Small intestine (tissue), 7 donors: Measurements from ENCODE around the gene ITLN1. TPM values are rescaled to one million over a fixed set of nuclear protein-coding genes. Genes with fewer than 3 reads are reported as not detected.

ENCODE experiments used
- DNase-seq, 2 donors: peaks; one replicate each; pipeline versions ENCODE4 v3.0.0 to v3.0.0-alpha.2; 2013
- FAIRE-seq: peaks from 2 replicates; lab custom pipeline; 2012; peaks lifted over from hg19 to GRCh38; lab: Jason Lieb, UNC
- H3K27ac ChIP-seq, 3 donors: one replicate each; pipeline ENCODE4 v1.5.1; 2013; ENCODE audit warnings: low read length in 2 of 3, mild to moderate bottlenecking in 2 of 3, control low read depth in 1 of 3, inconsistent platforms in 1 of 3, low read depth in 1 of 3, moderate library complexity in 1 of 3
- H3K27me3 ChIP-seq, 3 donors: one replicate each; pipeline ENCODE4 v1.6.1; 2013; ENCODE audit warnings: low read length in 3 of 3, inconsistent platforms in 1 of 3; ENCODE audit not compliant: control insufficient read depth in 3 of 3, insufficient read depth in 3 of 3
- H3K36me3 ChIP-seq, 3 donors: one replicate each; pipeline ENCODE4 v1.6.1; 2013; ENCODE audit warnings: low read length in 3 of 3, inconsistent platforms in 1 of 3, low read depth in 1 of 3, mild to moderate bottlenecking in 1 of 3, moderate library complexity in 1 of 3; ENCODE audit not compliant: control insufficient read depth in 3 of 3, insufficient read depth in 2 of 3
- H3K4me1 ChIP-seq, 3 donors: one replicate each; pipeline ENCODE4 v1.6.1; 2013; ENCODE audit warnings: low read length in 2 of 3, inconsistent platforms in 1 of 3, low read depth in 1 of 3, mild to moderate bottlenecking in 1 of 3, moderate library complexity in 1 of 3; ENCODE audit not compliant: control insufficient read depth in 3 of 3, insufficient read depth in 2 of 3
- H3K4me3 ChIP-seq, 3 donors: one replicate each; pipeline ENCODE4 v1.5.1; 2013; ENCODE audit warnings: low read length in 3 of 3, control low read depth in 1 of 3, inconsistent platforms in 1 of 3, low read depth in 1 of 3, mild to moderate bottlenecking in 1 of 3, moderate library complexity in 1 of 3
- H3K9me3 ChIP-seq, 2 donors: one replicate each; pipeline ENCODE4 v1.6.1; 2013; ENCODE audit warnings: low read depth in 1 of 2, low read length in 1 of 2; ENCODE audit not compliant: control insufficient read depth in 2 of 2, insufficient read depth in 1 of 2
- WGBS, 3 donors: extraction: QIAGEN DNeasy Blood & Tissue Kit; methylation state at CpG; one replicate each; pipeline ENCODE4 v1.1.7; 2013; 5-methylcytosine and 5-hydroxymethylcytosine counted together
- polyA plus RNA-seq, 4 donors: library from polyadenylated mRNA; stranded (reverse) in 3 of 4; unstranded in 1 of 4; fragments of 200-250 nt in 3 of 4; fragments of 120-200 nt in 1 of 4; gene quantifications; one replicate each; pipeline versions ENCODE4 v1.2.1 to v1.2.3, GENCODE V29; 2013
- donor health status: healthy with polysubstance abuse.
- donor health status: control.
- donor health status: control.
- donor health status: Bipolar disorder and iron deficiency.
- donor health status: healthy.

ITLN1 gene
- polyA plus RNA-seq, 4 donors: 21.6 to 230 (median 95.8) TPM

- FAIRE-seq: no peak
- peaks cover 0 to 4% (median 0%) of the 10 kb centered on the region in 3 donors for H3K4me1 ChIP-seq
These were observed 38.7 kb downstream of the ITLN1 start for GRCh38 chr1:160846281-160846680.

DNA sequence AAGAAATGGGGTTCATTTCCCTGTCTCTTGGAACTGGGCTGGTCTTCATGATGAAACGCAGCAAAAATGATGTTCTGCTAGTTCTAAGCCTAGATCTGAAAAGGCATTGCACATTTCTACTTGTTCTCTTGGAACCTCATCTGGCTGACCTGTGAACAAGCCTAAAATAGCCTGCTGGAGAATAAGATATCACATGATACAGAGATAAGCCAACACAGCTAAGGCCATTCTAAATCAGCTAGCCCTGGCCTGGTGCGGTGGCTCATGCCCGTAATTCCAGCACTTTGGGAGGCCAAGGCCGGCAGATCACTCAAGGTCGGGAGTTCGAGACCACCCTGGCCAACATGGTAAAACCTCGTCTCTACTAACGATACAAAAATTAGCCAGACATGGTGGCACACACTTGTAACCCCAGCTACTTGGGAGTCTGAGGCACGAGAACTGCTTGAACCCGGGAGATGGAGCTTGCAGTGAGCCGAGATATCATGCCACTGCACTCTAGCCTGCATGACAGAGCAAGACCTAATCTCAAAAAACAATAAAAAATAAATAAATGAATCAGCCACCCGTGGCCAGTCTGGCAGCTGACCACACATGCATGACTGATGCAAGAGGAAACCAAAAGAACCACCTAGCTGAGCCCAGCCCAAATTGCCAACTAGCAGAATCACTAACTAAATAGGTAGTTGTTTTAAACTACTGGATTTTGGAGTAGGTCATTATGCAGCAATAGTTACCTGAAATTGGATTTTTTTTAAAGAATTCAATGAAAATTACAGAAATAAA lies 40.3 kb downstream of the ITLN1 start:
- no peaks in the 10 kb centered on the region for H3K36me3 ChIP-seq

More at GRCh38 chr1:160846281-160846680, 38.7 kb downstream of the ITLN1 start:
- Histone ChIP-seq H3K27ac (no peak overlapping the region), H3K4me3 (no peak overlapping the region), H3K36me3 (no peaks in the 10 kb centered on the region), H3K27me3 (no peaks in the 10 kb centered on the region), H3K9me3 (peaks cover 0 to 5% of the 10 kb centered on the region in 2 donors)
- WGBS, 3 donors: 82 to 87% (median 86%) methylated on average over 12 of the region's 12 CpGs
- DNase-seq: no peak

GRCh38 chr1:160841079-160841478 lies 43.9 kb downstream of the ITLN1 start:
- 88 to 91% (median 91%) methylated on average over 4 of the region's 4 CpGs for WGBS, 3 donors
- Histone ChIP-seq H3K9me3 (peaks cover 0 to 5% of the 10 kb centered on the region in 2 donors), H3K4me3 (no peak overlapping the region), H3K27ac (no peak overlapping the region), H3K36me3 (no peaks in the 10 kb centered on the region), H3K27me3 (no peaks in the 10 kb centered on the region), H3K4me1 (peaks cover 0 to 15% (median 2%) of the 10 kb centered on the region in 3 donors)
- DNase-seq (peak in 1 of 2 donors; percentile 22), FAIRE-seq (no peak)

More for the DNA sequence above, 40.3 kb downstream of the ITLN1 start:
- FAIRE-seq (no peak), DNase-seq (no peak)
- H3K9me3 ChIP-seq: peaks cover 0 to 5% of the 10 kb centered on the region in 2 donors
- 81 to 89% (median 83%) methylated on average over 12 of the region's 12 CpGs for WGBS, 3 donors
- H3K4me1 ChIP-seq: peaks cover 0 to 2% (median 0%) of the 10 kb centered on the region in 3 donors
- no peak overlapping the region for H3K4me3 ChIP-seq
- no peaks in the 10 kb centered on the region for H3K27me3 ChIP-seq
- no peak overlapping the region for H3K27ac ChIP-seq

GRCh38 chr1:160839746-160840145 lies 45.2 kb downstream of the ITLN1 start:
- H3K4me1 ChIP-seq: peaks cover 0 to 15% (median 2%) of the 10 kb centered on the region in 3 donors
- no peaks in the 10 kb centered on the region for H3K36me3 ChIP-seq
- DNase-seq (no peak), FAIRE-seq (no peak)
- H3K9me3 ChIP-seq: peaks cover 0 to 3% of the 10 kb centered on the region in 2 donors
- no peak overlapping the region for H3K4me3 ChIP-seq
- 86 to 89% (median 88%) methylated on average over 2 of the region's 2 CpGs for WGBS, 3 donors
- H3K27me3 ChIP-seq: no peaks in the 10 kb centered on the region
- H3K27ac ChIP-seq: no peak overlapping the region

- 73 to 82% (median 76%) methylated on average over 7 of the region's 7 CpGs for WGBS, 3 donors
- Histone ChIP-seq H3K9me3 (no peaks in the 10 kb centered on the region), H3K27ac (no peak overlapping the region), H3K4me3 (no peak overlapping the region), H3K36me3 (no peaks in the 10 kb centered on the region), H3K4me1 (peaks cover 0 to 15% (median 2%) of the 10 kb centered on the region in 3 donors), H3K27me3 (no peaks in the 10 kb centered on the region)
- FAIRE-seq (no peak), DNase-seq (peak in 1 of 2 donors; percentile 27)
These were observed 46.1 kb downstream of the ITLN1 start for GRCh38 chr1:160838888-160839287.

DNA sequence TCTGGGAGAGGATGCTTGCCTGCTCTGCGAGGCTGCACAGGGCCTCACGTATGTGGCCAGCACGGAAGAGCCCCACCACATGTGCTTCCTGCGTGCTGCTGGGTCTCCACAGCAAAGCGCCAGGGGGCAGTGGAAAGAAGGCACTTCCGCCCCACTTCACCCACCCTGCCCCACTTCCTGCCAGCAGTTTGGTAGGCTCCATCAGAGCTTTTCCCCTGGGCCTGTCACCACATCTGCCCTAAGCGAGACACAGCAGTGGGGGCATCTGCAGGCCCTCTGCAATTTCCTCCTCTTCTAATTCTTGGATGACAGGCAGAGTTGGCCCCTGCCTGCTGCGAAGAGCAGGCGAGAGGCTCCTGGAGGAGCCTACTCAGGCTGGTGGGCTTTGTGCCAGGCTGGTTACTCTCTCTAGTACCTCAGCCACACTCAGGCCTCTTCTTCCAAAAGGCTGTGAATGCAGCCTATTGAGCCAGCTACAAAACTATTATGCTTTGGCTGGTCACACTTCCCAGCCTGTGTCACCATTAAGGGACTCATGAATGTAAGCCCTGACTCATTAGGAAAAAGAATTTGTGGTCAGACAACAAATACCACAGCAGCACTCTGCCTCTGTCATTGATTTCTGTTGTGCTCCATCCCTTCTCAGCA lies 47.3 kb downstream of the ITLN1 start:
- no peaks in the 10 kb centered on the region for H3K36me3 ChIP-seq
- peak overlapping the region in 1 of 3 donors; percentile 52 for H3K27ac ChIP-seq
- no peaks in the 10 kb centered on the region for H3K27me3 ChIP-seq
- H3K4me3 ChIP-seq: no peak overlapping the region
- H3K9me3 ChIP-seq: no peaks in the 10 kb centered on the region
- peaks cover 0 to 15% (median 2%) of the 10 kb centered on the region in 3 donors for H3K4me1 ChIP-seq
- no peak for FAIRE-seq
- peak in 1 of 2 donors; percentile 68 for DNase-seq
- WGBS, 3 donors: 54 to 94% (median 55%) methylated on average over 9 of the region's 9 CpGs

DNA sequence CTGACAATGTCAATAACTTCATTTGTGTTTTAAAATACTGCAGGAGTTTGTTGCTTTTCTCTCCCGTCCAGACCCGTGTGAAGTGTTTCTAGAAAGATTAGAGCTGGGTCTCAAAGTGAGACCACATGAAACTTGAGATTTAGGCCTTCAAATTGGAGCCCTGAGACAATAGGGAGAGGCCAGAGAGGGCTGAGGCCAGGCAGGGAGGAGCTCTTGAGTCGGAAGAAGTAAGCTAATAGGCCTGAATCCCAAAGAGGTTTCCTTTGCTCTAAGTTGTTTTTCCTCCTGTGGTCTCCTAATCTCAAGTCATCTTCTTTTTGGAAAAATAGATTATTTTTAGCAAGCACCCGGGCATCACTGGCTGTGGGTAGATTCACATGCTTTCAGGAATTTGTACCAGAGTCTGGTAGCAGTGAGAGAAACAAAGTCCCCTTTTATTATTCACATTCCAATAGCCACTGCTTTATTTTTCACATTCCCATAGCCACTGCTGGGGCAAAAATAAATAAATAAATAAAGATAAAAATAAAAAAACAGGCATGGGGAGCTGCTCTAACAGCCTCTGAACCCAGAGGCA lies 47.9 kb downstream of the ITLN1 start:
- H3K4me1 ChIP-seq: peaks cover 0 to 15% (median 2%) of the 10 kb centered on the region in 3 donors
- DNase-seq (no peak), FAIRE-seq (no peak)
- 64 to 79% (median 67%) methylated on average over 4 of the region's 4 CpGs for WGBS, 3 donors
- H3K27ac ChIP-seq: peak overlapping the region in 1 of 3 donors; percentile 59
- H3K27me3 ChIP-seq: no peaks in the 10 kb centered on the region
- no peak overlapping the region for H3K4me3 ChIP-seq
- H3K36me3 ChIP-seq: no peaks in the 10 kb centered on the region
- no peaks in the 10 kb centered on the region for H3K9me3 ChIP-seq

- no peaks in the 10 kb centered on the region for H3K9me3 ChIP-seq
- no peak for FAIRE-seq
- H3K27ac ChIP-seq: no peak overlapping the region
- H3K4me3 ChIP-seq: no peak overlapping the region
- no peaks in the 10 kb centered on the region for H3K36me3 ChIP-seq
- DNase-seq: no peak
- no peaks in the 10 kb centered on the region for H3K27me3 ChIP-seq
- 47 to 60% (median 55%) methylated on average over 3 of the region's 3 CpGs for WGBS, 3 donors
- peaks cover 0 to 15% (median 2%) of the 10 kb centered on the region in 3 donors for H3K4me1 ChIP-seq
These were observed 48.4 kb downstream of the ITLN1 start for GRCh38 chr1:160836561-160836960.
